Femur (tissue), 1 donor: ENCODE measurements around the gene FRYL.
"Not testable (repeated sequence)": the region's sequence is repeated elsewhere in the genome, so short reads cannot be mapped to it uniquely, and the experiment has no call there.

Experiments used
- DNase-seq: peaks from one replicate; pipeline ENCODE4 v3.0.0-alpha.2; 2017

Gene FRYL

DNA sequence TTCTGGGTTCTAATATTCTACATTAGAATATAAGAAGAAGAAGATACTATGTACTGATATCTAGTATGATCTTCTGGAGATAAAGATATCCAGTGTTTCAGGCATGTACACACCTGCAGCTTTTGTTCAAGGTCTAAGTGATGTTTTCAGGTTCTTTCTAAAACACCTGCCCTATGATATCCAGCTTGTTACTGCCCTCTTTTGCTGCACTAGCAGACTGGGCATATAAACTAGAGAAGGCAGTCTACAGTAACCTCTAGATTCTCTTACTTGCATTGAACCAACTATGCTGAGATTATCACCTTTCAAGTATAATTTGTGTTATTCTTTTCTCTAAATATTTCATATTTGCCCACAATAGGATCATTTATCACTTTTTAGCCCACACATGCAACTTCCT, 1.9 kb upstream of the FRYL start:
- no peak for DNase-seq

DNA sequence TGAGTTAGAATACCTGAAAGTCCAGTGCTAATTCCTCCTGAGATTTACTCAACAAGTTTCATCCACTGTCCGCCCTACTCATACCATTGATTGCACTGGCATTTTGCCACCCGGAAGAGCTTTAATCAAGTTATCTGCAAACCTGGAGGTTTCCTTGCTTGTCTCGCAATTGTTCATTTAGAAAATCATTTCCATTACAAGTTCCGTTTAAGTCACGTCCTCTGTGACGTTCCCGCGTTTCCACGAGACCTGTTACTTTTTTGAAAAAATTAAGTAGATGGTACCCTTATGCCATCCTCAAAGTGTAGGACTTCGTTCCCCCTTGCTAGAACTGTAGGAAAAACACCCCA, 761 bp upstream of the FRYL start:
- peak; percentile 50 for DNase-seq

DNA sequence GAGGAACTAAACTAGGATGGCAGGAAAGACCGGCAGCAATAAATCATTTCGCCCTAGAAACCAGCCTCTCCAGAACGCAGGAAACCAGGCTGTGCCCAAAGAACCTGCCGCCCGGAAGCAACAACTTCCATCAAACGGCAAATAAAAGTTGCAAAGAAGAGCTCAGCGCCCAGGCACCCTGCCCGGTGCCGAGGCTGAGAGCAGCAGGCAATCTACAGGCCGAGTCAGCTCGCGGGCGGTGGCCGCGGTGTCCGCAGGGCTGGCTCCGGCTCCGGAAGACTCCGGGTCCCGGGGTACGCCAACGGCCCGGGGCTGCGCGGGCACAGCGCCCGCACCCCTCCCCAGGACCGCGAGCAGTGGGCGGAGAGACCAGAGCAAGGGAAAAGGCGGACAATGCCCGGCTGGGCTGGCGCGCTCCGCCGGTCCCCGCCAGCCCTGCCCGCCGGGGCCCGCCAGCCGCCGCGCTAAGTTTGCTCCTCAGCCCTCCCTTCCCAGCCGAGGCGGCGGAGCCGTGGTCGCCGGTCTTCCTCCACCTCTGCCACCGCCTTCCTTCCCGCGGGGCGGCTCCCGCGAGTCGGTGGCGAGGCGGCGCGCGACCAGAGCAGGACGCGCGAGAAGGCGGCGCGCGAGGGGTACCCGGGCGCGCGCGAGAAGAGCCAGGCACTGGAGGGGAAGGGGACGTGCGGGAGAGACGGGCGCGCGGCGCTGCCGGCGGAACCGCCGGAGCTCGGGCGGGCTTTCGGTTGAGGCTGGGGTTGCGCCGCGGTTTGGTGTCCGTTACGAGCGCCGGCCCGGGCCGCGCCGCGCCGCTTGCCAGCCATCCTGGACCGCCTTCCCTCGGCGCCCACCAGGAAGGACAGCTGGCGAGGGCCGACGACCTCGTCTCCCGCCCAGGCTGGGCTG, 733 bp downstream of the FRYL start:
- DNase-seq, result peak; percentile 76

DNA sequence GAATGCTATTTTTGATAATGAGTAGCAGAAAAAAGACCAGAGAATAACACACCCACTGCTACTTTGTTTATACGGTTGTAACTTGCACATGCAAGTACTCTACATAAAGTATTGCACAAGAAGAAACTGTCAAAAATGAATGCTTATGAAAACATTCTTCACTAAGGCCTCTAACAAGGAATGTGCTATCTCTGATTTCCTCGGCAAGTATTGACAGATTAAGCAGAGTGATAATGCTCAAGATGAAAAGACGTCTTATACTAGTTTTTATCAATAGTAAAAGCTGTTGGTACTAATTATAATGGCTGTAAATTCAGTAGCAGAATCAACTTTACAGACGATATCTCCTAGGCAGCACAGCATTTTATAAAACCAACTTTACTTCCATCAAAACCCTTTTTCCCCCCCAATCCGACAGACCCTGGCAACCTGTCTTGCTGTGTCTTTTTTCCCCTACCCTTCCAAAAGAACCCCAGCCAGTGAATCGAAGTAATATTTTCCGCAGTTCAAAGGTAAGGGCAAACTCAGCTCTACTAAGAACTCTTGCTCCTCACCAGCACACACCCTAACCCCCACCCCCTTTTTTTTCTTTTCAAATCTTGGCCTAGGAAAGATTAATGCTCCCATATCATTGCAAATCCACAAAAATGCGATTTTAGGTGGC, 1.5 kb downstream of the FRYL start:
- DNase-seq, result no peak

DNA sequence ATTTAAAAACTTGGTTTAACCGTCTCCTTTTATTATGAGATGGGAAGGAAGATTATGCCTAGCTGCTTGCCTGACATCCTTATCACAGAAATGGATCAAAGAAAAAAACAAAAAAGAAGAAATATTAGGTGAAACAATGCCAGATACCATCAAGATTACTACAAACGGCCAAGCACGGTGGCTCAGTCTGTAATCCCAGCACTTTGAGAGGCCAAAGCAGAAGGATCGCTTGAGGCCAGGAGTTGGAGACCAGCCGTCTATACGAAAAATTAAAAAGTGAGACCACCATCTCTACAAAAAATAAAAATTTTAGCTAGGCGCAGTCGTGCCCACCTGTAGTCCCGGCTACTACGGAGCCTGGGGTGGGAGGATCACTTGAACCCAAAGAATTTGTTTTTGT, 2.3 kb downstream of the FRYL start:
- DNase-seq, result no peak

DNA sequence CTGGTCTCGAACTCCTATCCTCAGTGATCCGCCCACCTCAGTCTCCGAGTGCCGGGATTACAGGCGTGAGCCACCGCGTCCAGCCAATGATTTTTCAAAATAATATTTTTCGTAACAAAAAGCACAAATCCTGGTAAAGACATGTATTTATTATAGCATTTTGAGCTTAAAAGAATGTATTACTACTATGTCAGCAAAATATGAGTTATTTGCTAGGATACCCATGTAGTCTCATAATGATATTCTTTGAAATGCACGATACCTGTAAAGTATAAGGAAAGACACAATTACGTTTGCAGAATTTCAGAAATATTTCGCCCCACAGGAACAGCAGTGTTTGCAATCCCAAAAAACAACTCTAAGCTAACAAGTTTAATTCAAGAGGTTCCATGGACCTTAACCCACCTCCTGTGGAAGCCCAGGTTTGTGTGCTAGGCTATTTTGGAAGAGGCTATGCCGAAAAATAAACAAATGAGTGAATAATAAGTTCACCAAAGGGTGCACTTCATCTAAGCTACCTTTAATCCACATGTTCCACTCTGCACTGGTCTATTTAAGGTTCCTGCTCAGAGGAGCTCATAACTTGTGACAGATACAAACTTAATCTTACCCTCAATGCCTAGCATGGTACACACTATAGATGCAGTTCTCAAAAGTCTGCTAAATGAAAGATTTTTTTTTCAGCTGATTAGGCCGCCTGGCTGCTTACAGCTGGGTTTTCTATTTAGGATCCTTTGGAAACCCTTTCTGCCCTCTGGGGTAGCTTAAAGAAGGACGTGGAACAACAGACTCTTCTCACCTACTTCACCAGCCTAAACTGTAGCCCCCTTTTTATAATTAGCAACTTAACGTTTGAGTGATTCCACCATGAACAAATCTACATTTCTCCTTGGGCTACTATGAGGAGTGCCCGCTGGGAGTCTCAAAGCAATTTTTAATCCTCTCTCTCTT, 5.0 kb downstream of the FRYL start:
- no peak for DNase-seq

DNA sequence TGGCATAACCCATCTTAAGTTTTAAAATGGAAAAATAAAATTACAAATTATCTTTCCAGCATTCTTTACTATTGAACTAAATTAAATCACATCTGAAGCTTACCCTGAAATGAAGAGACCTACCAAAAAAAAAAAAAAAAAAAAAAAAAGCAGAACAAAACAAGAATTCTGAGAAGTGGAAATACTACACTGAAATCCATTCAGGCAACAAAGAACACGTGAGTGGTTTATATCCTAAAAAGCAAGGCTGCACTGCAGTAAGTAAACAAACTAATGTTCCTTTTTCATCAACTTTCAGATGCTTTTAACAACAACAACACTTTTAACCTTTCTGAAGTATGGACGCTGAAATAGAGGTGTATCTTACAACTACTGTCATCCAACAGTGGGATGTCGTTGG, 7.5 kb downstream of the FRYL start:
- DNase-seq, result no peak

DNA sequence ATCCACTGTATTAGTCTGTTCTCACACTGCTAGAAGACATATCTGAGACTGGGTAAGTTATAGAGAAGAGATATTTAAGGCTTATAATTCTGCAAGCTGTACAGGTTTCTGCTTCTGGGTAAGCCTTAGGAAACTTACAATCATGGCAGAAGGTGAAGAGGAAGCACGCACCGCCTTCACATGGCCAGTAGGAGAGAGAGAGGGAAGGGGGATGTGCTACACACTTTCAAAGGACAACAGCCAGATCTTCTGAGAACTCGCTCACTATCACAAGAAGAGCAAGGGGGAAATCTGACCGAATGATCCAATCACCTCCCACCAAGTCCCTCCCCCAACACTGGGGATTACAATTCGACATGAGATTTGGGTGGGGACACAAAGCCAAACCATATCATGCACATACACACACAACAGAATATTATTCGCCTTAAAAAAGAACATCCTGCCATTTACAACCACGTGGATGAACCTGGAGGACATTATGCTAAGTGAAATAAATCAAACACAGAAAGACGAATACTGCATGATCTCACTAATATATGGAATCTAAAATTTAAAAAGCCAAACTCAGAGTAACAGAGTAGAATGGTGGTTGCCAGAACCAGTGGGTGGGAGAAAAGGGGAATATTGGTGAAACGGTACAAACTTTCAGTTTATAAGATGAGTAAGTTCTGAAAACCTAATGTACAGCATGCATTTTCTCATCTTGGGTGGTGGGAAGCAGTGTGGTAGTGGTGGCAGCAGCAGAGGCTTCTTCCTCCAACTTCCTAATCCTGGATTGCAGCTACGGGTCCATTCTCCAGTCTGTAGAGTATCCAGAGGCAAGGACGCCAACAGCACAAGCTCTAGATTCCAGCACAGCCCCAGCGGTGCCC, 12.8 kb downstream of the FRYL start:
- DNase-seq, result no peak

DNA sequence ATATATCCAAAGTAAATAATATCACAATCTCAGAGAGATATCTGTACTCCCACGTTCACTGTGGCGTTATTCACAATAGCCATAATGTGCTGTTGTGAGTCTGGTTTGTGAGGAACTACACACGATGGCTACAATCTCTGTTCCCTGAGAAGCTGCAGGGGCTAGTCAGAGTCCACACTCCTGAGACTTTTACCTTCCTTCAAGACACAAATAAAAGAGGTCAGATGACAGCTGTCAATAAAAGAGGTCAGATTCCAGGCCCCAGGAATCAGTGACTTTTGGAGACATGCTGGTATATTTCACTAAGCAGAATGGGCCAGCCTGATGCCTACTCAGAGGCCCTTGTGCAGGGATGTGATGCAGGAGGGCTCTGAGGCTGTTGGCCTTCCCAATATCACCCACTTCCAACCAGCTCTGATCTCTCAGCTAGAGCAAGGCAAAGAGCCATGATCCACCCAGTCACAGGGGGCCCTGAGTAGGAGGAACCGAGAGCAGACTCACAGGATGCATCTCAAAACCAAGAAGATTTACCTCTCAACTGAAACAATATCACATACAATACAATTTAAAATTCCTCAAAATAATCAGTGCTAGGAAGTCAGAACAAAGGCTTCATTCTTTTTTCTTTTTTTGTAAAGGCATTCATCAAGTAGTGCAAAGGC, 13.8 kb downstream of the FRYL start:
- DNase-seq, result no peak

DNA sequence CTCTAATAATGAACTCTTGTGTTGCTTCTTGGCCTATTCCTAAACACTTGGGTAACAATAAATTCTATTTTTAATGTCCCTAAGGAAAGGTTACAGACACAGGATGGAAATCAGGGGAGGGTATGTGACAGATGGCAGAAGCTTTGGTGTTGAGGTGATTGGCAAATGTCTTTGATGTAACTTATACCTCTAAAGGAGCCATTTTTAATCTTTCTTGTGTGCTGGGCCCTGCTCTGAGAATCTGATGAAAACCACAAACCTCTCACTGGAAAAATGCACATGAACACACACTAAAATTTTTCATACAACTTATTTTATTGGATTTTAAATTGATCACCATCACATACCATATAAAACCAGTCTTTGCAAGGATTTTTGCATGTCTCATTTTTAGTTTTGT, 17.7 kb downstream of the FRYL start:
- DNase-seq, result no peak

DNA sequence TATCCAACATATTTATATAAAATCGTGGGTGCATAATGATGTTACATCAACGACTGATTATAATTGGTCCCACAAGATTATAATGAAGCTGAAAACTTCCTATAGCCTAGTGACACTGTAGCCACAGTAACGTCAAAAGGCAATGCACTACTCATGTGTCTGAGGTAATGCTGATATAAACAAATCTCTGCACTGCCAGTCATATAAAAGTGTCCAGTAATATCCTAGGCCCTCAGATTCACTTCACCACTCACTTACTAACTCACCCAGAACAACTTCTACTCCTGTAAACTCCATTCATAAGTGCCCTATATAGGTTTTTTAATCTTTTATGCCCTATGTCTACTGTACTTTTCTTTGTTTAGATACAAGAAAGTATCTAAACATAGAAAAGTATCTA, 18.8 kb downstream of the FRYL start:
- DNase-seq, result no peak

DNA sequence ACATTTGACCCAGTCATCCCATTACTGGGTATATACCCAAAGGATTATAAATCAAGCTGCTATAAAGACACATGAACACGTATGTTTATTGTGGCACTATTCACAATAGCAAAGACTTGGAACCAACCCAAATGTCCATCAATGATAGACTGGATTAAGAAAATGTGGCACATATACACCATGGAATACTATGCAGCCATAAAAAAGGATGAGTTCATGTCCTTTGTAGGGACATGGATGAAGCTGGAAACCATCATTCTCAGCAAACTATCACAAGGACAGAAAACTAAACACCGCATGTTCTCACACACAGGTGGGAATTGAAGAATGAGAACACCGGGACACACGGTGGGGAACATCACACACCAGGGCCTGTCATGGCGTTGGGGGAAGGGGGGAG, 21.4 kb downstream of the FRYL start:
- DNase-seq, result not testable (repeated sequence)

DNA sequence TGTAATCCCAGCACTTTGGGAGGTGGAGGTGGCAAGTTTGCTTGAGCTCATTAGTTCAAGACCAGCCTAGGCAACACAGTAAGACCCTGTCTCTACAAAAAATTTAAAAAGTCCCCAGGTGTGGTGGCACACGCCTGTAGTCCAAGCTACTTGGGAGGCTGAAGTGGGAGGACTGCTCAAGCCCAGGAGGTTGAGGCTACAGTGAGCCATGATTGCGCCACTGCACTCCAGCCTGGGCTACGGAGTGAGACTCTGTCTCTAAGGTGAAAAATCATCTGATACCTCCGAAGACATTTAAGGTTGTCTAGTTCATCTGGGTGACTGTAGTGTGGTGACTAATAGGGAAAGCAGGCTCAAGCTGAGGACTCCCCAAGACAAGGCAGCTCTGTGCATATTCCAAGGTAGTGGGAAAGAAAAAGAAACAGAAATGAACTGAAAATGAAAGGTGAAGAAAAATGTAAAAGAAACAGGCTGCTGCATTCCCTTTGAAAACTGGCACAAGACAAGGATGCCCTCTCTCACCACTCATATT, 23.3 kb downstream of the FRYL start:
- no peak for DNase-seq

DNA sequence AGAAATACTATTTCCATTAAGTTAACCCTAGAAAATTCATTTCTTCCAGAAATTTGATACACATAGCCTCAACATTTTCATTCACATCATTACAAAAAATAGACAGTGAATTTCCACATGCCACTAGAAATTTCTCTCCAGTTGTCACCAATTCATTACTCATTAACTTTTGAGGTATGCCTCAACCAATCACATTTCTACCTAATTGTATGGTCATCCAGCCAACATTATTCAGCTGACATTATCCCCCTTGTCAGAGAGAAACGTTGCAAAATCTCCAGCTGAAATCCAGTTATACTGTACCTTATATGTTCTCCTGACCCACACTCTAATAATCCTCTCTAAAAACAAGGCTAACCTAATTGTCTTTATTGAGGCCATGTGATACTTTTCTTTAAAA, 24.8 kb downstream of the FRYL start:
- no peak for DNase-seq

DNA sequence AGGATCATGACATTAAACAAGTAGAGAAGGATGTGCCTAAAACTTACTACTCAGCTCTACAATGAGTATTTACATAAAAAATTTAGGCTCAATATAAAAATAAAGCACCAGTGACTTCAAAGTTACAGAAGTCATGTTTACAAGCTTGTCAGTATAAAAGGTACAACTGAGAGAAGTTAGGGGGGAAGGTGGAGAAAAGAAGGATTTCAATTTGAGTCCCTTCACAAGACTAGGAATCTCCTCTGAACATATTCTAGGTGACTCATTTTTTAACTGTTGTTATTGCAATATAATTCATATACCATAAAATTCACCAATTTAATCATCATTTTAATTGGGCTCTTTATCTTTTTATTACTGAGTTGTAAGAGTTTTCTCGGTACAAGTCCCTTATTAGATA, 26.9 kb downstream of the FRYL start:
- no peak for DNase-seq

DNA sequence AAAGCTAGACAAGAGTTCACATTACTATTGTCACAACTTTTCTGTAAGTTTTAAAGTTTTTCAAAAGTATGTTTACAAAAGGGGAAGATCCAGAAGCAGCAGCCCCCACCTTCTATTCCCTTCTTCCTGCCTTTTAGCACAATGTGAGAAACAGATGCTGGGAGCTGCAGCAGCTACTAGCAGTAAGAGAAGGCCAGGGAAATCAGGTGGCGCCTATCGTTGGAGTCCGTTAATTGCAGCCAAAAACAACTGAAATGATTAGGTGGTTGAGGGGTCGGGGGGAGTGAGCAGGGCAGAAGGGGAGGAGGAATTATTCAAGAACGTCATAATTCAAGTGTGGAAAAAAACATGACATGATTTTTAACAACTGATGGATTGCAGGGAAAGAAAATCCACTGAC, 27.4 kb downstream of the FRYL start:
- DNase-seq, result peak; percentile 22

DNA sequence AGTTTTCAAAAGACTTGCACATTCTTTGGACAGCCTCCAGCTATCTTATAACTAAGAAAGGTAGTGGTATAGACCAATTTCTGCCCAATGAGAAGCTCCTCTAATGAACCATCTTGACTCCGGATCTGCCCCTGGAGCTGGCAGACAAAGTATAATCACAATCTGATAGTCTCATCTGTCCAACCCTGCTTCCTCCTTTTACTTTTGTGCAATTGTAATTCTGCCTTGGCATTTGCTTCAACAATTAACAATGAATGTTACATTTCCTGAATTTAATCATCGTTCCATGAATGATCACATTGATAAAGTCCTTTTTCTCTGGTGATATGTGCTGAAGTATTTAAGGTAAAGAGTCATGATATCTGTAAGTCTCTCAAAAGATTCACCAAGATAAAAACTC, 27.8 kb downstream of the FRYL start:
- no peak for DNase-seq

DNA sequence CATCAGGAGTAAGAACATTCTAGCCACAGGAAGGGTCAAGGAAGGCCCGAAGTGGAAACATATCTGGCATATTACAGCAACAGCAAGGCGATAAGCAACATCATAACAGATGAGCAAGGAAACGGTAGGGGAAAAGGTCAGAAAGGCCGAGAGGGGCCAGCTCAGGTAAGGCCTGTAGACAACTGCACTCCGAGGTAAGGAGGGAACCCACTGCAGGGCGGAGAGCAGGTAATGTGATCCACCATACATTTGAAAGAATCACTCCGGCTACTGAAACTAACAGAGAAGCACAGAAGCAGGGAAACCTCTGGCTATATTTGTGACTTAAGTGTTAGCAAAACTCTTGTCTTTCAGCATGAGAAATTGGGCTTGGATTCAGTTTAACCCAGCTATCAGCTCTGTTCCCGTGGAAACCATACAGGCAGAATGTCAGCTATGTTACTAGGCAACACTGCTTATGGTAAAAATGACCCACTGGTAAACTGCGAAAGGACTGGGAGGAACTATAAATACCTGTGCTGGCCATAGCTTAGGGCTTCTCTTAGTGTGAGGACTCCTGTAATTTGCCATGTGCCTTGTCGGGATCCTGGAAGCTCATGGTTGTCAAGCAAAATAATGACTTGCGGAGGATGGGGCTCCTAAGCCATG, 31.0 kb downstream of the FRYL start:
- no peak for DNase-seq

DNA sequence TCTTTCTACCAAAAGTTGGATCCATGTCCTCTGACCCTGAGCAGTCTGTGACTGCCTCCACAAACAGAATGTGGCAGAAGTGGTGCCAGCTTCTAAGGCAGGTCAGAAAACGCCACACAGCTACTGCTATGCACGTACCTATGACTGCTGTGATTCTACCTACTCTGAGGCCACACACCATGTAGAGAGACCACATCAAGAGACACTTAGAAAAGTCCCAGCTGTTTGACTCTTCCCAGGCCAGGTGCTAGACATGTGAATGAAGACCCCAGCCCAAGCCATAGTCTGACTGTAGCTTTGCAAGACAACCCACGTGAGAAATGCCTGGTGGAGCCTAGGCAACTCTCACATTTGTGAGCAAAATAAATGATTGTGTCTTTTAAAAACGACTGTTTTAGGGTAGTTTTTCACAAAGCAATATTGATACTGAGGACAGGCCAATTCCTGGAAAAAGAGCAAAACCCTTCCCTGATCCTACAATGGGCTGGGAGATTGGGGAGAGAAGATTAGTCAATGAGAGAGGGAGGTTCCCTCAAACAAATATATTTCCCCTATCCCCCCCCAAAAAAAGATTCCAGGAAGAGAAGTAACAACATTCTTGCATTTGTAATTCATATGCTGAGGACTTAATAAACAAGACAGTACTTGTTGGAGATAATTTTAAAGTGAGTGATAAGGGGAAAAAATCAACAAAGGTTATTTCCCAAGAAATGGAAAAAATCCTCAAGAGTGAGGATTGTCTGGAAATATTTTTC, 33.3 kb downstream of the FRYL start:
- no peak for DNase-seq

DNA sequence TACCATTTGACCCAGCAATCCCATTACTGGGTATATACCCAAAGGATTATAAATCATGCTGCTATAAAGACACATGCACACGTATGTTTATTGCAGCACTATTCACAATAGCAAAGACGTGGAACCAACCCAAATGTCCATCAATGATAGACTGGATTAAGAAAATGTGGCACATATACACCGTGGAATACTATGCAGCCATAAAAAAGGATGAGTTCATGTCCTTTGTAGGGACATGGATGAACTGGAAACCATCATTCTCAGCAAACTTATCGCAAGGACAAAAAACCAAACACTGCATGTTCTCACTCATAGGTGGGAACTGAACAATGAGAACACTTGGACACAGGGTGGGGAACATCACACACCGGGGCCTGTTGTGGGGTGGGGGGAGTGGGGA, 34.9 kb downstream of the FRYL start:
- not testable (repeated sequence) for DNase-seq
